CD1c-positive myeloid dendritic cell (primary cell): ENCODE data around the gene RSPH6A.

Source experiments
- DNase-seq: peaks from one replicate; pipeline ENCODE4 v3.0.0-alpha.2; 2016; ENCODE audit errors: extremely low spot score

RSPH6A gene

DNA sequence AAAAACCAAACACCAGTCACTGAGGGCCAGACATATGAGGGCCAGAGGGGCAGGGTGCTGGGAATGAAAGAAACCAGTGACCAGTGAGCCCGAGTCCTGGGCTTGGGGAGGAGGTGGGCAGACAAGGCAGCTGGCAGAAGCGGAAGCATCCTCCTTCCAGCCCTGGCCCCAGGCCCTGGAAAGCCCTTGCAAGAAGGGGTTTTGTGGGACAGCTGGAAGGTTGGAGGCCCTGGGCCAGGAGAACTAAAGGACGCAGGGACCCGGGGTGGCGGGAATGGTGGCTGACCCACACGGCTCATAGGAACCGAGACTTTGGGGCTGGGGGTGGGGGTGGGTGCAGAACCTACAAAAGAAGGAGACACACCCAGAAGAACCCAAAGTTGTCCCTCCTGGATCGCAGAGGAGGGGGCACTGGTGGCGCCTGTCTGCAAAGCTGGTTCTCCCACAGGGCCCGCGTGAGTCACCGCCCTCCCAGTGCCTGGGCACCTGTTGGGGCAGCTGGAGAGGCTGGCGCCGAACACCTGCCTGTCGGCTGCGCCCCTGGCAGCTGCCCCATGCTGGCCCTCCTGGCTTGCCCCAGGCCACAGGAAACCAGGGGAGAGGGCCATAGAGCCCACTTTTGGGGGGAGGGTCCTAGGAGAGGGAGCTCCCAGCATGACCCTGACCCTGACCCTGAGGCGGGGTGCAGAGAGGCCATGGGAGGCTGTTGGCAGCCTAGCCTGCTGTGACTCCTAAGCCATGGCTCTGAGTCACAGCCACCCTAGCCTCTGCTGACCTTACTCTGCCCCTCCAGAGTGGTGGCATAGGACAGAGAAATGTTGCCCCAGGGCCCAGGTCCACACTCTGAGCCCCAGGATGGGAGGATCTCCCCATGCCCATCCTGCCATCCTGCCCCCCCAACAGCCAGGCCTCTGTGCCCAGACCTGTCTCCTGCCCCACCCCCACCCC lies 33.6 kb downstream of the RSPH6A start:
- DNase-seq = peak; percentile 14

DNA sequence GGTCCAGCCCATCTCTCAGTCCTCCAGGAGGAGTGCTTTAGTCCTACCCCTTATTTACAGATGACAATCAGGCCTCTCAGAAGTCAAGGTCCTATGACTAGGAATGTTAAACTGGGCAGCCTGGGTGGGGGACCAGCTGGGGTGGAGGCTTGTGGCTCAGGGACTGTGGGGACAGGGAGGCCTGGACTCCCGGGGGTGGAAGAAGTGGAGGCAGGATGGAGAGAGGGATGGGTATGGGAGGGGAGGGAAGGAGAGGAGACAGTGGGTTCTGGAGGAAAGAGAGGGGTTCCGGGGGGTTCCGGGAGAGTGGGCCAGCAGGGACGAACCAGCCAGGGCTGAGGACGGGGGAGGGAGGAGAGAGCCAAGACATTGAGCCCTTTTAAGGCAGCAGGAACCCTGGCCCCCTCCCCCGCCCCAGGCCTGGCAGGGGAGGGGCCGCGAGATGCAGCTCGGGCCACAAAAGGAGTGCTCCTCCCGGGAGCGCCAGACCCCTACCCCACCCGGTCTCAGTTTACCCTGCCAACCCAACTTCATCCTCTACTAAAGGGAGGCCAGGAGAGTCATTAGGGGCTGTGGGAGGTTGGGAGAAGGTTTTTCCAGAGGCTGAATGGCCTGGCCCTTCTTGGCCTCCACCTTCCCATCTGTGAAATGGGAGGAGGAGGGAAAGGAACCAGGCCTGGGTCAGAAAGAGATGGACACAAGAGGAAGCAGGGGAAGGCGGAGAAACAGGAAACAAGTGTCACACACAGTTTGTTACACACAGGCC lies 34.5 kb downstream of the RSPH6A start:
- DNase-seq = no peak

DNA sequence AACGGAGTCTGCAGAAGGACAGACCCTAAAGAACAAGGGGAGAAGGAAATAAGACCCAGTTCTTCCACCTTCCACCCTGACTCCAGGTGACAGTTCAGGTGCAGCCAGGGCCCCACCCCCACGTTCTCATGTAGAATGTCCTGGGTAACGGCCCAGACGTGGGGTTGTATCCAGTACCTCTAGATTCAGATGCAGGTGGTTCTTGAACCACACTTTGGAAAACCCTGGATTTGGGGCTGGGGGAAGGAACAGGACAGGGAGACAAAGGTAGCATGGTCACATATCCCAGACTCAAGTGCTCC lies 35.0 kb downstream of the RSPH6A start:
- no peak for DNase-seq

DNA sequence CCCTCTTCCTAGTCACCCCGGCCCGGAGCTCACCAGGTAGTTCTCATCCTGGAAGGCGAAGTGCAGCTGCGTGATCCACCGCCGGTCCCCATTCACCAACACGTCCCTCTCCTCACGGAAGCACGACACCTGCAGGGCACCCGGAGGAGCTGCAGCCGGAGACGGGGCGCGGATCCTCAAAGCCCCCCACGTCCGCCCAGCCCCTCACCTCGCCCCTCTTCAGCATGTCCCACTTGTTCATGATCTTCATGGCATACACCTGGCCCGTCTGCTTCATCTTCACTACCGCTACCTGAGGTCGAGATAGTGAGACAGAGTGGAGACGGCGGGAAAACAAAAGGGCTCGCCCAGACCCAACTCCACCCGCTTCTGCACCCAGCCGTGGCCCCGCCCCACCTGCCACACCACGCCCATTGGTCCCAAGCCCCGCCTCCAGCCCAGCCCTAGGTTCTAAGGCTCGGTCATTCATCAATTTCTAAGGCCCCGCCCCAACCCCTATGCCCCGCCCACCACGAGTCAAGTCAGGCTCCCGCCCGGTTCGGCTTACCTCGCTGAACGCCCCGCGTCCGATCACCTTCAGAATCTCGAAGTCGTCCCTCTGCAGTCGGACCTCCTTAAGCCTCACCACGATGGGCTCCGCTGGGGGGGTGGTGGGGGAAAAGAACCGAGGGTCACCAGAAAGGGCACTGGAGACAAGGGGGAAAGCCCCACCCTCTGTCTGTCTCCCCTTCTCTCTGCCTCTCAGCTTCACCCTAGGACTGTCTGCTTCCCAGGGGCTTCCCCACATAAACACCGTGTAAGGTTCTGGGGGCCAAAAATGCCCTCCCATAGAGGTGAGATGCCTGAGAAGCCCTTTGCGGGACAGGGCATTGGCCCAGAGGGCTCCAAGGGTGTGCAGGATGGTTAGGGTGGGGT lies 35.6 kb downstream of the RSPH6A start:
- DNase-seq = peak; percentile 80

DNA sequence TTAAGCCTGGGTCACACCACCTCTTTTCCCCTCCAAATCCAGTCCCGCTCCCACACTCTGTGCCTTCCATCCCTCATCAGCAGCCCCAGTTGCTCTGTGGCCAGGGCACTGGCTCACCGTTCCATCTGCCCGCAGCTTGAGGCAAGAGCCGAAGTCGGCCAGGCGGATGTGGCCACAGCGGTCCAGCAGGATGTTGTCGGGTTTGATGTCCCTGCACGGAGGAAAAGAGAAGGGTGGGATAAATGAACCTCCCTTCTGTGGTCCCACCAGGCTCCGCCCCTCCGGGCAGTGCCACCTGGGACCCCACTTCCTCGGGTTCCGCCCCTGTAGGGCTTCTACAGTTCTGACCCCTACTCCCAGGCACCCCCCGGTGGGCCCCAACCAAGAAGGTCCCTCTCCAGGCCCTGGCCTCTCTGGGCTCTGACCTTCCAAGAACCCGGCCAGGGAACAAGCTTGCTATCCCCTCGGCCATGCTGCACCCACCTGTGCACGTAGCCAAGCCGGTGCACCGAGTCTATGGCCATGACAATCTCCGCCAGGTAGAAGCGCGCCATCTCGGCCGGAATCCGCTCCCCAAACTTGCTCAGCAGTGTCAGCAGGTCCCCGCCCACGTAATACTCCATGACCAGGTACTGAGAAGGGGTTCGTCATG lies 37.0 kb downstream of the RSPH6A start:
- DNase-seq = no peak

DNA sequence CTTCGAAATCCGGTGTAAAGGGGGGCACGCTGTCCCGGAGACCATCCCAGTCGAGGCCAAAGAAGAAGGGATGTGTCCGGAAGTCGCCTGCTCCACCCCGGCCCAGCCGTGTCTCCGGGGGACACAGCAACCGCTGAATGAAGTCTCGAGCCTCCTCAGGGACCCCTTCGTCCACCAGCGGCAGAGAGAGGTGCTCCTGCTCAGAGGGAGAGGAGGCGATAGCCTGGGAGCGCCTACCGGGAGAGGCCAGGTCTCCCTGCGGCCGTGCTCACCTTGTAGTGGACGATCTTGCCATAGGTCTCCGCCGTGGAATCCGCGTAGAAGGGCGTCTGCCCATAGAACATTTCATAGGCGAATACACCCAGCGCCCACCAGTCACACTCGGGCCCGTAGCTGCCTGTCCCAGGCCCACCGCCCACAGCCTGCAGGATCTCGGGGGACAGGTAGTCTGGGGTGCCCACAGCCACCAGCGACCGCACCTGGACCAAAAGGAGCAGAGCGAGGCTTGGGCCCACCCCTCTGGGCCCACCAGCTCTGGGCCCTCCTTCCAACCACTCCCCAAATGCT lies 37.6 kb downstream of the RSPH6A start:
- DNase-seq = no peak

DNA sequence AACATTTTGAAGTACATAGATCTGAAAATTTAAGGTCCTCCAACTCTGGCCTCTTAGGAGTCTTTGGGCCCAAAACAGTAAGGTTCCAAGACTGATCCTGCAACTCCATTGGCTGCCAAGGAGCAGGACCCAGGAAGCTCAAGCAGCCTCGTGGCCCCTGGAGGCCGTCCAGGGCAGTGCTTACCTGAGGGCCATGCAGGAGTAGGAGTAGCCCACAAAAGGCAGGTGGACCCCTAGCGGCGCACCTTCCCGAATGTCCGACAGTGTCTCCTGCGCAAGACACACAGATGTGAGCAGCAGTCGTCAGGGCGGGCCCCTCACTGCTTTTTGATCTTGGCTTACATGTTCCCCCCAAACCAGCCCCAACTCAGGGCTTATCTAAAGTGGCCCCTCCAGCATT lies 40.3 kb downstream of the RSPH6A start:
- no peak for DNase-seq

DNA sequence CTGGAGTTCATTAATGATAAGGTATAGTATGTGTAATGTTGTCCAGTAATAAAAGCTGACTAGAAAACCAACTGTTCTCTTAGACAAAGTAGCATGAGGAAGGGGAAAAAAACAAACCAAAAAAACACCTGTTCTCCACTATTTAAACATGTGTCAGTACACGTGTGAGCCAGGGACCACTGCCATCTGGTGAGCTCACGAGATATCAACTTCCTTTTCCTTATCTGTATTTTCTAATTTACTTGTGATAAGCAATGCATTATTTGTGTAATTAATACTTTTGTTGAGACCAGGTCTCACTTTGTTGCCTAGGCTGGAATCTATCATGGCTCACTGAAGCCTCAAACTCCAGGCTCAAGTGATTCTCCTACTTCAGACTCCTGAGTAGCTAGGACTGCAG lies 41.7 kb downstream of the RSPH6A start:
- no peak for DNase-seq

DNA sequence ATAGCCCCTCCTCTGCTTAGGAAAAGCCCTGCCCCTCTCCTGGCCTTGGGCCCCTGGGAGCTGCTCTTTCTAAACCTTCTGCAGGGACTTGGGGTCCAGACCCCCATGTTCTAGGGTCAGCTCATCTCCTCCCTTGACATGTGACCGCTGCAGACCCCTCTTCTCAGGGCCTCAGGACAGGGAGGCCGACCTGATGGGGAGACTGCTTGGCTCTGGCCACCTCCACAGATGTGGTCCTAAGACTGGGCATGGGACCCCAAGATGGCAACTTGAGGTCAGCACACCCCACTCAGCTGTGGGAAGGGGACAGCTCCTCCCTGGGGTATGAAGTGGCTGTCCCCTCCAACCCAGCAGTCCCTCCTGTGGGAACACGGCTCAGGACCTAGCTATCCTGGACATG lies 42.2 kb downstream of the RSPH6A start:
- no peak for DNase-seq

DNA sequence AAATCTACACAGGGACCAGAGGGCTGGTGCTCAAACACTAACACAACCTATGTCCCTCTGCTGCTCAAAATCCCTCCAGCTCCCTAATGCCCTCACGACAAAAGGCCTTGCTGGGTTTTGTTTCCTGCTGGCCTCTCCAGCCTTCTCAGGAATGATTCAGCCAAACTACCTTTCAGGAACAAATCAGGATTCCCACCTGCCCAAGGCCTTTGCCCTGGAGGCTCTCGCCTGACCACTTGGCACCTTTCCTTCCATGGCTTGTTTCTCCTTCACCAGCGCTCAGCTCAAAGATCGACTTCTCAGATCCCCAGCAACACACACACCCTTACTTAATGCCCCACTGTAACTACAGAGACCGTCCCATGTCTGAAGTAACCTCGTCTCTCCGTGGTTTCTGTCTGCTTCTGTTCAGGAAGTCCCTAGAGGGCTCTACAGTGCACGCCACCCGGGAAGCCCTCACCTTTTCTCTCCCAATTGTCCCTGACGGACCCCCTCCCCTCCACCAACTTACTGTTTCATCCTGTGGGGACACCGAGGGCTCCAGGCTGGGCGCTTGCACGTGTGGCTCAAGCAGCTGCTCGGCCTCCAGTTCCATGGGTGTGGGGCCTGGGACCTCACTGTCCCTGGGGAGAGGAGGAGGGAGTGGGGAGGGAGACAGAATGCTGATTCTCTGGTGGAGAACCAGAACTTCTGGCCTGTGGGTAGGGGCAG lies 42.8 kb downstream of the RSPH6A start:
- DNase-seq = no peak

DNA sequence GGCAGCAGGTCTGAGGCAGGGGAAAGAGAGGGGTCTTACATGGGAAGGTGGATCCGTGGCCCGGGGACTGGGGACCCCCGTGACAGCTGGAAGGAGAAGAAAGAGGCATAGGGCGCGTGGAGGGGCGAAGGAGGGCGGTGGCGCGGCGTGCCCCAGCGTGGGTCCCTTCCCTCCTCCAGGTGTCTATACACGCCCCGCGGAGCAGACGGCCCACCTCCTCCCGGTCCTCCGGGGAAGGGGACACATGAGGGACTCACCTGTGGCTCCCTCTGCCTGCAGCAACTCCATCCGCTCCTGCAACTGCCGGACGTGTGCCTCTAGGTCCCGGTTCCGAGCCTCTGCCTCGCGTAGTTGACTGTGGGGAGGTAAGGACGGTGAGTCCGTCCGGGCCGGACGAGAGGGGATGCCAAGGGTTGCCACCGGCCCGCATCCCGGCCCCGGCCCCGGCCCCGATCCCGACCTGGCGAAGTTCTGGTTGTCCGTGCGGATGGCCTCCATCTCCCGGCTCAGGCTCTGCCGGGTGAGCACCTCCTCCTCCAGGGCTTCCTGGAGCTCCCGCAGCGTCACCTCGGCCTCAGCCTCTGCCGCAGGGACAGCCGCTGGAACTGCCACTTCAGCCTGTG lies 43.7 kb downstream of the RSPH6A start:
- DNase-seq = no peak

DNA sequence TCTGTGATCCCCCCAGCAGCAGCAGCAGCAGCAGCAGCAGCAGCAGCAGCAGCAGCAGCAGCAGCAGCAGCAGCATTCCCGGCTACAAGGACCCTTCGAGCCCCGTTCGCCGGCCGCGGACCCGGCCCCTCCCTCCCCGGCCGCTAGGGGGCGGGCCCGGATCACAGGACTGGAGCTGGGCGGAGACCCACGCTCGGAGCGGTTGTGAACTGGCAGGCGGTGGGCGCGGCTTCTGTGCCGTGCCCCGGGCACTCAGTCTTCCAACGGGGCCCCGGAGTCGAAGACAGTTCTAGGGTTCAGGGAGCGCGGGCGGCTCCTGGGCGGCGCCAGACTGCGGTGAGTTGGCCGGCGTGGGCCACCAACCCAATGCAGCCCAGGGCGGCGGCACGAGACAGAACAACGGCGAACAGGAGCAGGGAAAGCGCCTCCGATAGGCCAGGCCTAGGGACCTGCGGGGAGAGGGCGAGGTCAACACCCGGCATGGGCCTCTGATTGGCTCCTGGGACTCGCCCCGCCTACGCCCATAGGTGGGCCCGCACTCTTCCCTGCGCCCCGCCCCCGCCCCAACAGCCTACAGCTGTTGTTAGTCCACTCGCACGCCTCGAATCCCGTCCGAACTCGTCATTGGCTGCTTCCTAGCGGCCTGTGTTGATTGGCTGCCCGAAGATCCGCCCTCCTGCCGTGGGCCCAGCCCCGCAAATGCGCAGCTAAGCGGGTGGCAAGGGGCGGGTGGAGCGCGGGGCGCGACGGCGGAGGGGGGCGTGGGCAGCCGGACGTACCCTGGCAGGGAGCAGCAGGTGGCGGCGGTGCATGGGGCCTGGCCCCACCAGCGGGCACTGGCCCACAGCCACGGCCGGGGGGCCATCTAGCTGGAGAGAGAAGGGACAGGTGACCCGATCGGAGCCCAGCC lies 44.7 kb downstream of the RSPH6A start:
- peak; percentile 96 for DNase-seq

DNA sequence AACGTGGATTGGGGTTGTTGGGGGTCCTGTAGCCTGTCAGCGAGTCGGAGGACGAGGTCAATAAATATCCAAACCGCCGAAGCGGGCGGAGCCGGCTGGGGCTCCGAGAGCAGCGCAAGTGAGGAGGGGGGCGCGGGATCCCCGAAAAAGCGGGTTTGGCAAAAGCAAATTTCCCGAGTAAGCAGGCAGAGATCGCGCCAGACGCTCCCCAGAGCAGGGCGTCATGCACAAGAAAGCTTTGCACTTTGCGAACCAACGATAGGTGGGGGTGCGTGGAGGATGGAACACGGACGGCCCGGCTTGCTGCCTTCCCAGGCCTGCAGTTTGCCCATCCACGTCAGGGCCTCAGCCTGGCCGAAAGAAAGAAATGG lies 45.3 kb downstream of the RSPH6A start:
- peak; percentile 56 for DNase-seq

DNA sequence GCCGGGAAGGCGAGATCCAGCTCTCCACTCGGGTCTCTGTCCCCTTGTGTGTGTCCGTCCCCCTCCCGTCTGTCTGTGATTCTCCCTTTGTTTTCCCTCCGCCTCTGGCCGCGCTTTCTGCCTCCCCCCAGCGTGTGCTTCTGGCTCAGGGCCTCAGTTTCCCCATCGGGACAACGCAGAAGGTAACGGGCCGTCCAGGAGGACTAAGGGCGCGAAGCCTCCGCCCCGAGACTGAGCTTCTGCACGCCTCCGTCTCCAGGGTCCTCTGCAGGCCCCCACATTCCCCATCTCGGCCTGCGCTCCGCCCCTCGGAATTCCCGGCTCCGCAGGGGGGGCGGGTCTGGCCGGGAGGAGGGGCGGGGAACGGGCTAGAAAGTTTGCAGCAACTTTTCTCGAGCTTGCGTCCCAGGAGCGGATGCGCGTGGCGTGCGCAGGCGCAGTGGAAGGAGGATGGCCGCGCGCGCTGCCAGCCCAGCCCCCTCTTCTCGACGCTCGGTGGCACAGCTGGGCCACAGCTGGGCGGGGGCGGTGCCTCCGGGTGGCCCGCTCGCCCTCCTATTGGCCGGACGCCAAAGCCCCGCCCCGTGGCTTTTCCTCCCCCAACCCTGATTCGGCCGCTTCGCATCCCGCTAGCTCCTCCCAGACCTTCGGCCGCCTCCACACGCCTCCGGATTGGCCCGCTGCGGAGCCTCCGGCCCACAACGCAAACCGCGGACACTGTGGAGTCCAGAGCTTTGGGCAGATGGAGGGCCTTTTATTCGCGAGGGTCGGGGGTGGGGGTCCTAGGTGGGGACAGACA lies 45.9 kb downstream of the RSPH6A start, which contains the start of gene SIX5:
SIX5 (minus strand) TSS at position 269 of the 799 bp plus-strand sequence. CDS start 408 bp downstream, outside the sequence.
- DNase-seq = peak; percentile 96

DNA sequence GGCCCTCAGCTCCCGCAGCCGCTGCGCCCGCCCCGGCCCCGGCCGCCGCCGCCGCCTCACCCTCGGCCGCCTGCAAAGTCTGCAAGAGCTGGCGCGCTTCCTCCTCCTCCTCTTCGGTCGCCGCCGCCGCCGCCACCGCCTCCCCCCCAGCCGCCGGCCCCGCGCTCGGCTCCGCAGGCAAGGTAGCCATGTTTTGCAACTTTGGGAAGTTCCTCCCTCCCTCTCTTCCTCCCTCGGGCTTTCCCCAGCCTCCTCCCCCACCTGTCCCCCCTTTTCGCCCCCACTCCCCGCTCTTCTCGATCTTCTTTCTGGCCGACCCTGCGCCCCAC lies 46.5 kb downstream of the RSPH6A start:
- DNase-seq = peak; percentile 64

DNA sequence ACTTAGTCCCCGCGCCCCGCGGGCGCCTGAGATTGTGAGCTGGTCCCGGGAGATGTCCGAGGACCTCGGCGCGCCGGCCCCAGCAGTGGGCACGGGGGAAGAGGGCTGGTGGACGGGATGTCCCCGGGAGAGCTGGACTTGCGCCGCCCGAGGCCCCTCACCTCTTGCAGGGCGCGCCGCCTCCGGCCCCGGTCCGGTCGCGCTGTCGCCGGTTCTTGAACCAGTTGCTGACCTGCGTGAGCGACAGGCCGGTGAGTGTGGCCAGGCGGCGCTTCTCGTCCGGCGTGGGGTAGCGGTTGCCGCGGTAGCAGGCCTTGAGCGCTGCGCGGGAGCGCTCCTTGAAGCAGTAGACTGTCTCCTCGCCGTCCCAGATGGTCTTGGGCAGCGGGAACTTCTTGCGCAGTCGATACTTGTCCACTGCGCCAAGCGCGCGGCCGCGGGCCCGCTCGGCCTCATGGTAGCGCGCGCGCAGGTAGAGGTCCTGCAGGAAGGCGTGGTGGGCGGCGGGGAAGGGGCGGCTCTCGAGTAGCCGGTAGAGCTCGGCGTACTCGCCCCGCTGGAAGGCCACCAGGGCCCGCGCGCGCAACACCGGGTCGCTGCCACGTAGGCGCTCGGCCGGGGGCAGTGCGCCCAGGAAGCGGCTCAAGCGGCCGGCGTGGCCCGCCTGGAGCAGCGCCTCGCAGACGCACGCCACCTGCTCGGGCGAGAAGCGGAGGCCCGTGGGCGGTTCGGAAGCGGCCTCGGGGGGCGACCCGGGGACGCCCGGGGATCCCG lies 47.0 kb downstream of the RSPH6A start:
- DNase-seq = peak; percentile 18

DNA sequence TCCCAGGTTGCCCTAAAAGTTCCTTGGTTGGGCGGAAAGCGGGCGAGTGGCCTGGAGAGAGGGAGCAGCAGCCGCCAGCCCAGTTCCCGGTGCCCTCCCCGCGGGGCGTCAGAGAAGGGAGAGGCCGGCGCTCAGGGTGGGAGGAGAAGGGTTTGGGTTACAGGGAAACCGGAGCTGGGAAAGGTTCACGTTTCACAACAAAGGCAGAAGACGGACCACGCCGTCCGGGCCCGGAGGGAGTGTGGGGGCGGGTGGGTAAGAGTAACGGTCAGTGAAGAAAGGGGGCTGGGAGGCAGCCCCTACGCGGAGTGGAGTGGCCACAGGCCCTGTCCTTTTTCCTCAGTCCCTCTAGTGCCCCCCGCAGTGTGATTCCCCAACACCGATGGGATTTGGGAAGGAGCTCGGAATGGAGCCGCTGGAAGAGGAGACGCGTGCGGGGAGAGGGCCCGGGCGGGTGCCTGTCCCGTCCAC lies 47.7 kb downstream of the RSPH6A start:
- no peak for DNase-seq
